HuH-7.5 (cell line): ENCODE measurements around the gene GIGYF1.
"Not testable (repeated sequence)": the region's sequence is repeated elsewhere in the genome, so short reads cannot be mapped to it uniquely, and the experiment has no call there.

ENCODE experiments used
- DNase-seq: peaks from one replicate; pipeline ENCODE4 v3.0.0; 2011; ENCODE audit warnings: low spot score

GIGYF1 gene

DNA sequence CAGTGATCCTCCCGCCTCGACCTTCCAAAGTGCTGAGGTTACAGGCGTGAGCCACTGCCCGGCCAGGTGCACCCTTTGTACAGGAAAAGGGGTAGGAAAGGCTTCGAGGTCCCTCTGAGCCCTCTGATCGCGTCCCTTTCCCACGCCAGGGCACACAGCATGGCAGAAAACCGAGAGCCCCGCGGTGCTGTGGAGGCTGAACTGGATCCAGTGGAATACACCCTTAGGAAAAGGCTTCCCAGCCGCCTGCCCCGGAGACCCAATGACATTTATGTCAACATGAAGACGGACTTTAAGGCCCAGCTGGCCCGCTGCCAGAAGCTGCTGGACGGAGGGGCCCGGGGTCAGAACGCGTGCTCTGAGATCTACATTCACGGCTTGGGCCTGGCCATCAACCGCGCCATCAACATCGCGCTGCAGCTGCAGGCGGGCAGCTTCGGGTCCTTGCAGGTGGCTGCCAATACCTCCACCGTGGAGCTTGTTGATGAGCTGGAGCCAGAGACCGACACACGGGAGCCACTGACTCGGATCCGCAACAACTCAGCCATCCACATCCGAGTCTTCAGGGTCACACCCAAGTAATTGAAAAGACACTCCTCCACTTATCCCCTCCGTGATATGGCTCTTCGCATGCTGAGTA lies 12.7 kb upstream of the GIGYF1 start:
- DNase-seq, result no peak

DNA sequence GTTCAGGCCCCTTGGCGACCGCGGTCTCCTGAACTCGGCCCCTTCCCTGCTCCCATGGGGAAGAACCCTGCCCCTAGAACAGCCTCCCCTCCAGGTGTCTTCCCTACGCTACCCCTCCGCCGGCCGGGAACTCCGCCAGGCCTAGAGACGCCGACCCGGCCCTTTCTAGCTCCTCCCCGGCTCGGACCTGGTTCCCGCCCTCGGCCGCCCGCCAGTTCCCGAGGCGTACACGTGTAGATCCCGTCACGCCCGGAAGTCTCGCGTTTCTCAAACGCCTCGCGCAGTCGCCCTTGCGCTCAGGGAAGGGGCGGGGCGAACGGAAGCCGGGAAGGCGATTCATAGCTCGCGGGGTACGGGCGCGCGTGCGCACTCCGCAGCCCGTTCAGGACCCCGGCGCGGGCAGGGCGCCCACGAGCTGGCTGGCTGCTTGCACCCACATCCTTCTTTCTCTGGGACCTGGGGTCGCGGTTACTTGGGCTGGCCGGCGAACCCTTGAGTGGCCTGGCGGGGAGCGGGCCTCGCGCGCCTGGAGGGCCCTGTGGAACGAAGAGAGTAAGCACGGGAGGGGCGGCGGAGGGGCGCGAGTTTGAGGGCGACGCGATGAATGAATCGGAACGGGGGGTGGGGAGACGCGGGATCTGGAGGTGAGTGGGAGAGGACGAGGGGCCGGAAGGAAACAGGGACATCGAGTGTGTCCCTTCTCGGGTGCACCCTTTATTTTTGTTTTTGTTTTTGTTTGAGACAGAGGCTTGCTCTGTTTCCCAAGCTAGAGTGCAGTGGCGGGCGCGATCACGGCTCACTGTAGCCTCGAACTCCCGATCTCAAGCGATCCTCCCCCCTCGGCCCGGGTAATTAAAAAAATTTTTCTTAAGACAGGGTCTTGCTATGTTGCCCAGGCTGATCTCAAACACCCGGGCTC lies 12.0 kb upstream of the GIGYF1 start, which contains the start of gene POP7:
TSS of gene POP7 (plus strand) at position 369 of the 919 bp plus-strand sequence. CDS start 710 bp downstream, outside the sequence.
- peak; percentile 88 for DNase-seq

DNA sequence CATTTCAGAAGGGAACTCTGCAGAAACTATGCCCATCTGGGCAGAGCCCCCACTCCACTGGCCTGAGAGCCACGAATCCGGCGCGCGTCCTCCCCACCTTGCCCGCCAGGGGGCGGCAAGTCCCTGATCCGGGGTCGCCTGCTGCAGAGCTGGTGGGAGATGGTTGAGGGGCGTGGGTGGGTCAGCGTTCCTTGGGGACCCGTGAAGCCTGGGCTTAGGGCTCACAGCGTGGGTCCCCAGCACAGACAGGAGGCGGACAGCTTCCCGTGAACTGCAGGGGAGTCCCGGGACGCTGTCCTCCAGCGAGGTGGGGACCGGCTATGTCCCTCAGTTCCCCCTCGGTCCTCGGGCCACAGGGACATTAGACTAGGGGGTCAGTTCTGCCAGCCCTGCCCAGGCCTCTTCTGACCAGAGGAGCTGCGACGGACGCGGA lies 11.3 kb upstream of the GIGYF1 start:
- peak; percentile 89 for DNase-seq

DNA sequence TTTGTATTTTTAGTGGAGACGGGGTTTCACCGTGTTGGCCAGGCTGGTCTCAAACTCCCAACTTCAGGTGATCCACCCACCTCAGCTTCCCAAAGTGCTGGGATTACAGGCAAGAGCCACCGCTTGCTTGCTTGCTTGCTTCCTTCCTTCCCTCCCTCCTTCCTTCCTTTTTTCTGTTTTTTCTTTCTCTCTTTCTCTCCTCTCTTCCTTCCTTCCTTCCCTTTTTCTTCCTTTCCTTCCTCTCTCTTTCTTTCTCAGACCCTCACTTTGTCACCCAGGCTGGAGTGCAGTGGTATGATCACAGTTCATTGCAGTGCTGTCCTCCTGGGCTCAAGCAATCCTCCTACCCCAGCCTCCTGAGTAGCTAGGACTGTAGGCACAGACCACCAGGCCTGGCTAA lies 7.0 kb upstream of the GIGYF1 start:
- DNase-seq, result not testable (repeated sequence)

DNA sequence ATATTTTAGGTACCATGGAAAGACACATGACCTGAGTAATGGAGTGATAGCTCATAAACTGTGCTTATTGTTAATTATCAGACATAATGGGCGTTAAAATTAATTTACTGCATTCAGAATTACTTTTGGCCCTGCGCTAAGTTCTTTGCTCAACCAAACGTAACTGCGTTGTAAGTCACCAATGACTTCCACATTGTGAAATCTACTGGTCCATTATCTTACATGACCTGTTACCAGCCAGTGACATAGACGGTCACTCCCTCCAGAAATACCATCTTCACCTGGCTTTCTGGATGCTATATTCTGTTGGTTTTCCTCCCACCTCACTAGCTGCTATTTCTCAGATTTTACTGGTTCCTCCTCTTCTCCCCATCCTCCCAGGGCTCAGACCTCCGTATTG lies 5.0 kb upstream of the GIGYF1 start:
- no peak for DNase-seq

DNA sequence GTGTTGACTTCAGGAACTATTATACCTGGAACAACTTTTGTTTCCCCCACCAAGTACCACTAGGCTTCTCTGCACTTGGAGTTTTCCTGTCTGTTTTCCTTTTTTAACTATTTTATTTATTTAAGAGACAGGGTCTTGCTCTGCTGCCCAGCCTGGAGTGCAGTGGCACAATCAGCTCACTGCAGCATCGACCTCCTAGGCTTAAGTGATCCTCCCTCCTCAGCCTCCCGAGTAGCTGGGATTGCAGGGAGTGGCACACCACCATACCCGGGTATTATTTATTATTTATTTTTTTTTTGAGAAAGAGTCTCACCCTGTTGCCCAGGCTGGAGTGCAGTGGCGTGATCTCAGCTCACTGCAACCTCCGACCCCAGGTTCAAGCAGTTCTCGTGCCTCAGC lies 2.1 kb upstream of the GIGYF1 start:
- DNase-seq, result no peak

DNA sequence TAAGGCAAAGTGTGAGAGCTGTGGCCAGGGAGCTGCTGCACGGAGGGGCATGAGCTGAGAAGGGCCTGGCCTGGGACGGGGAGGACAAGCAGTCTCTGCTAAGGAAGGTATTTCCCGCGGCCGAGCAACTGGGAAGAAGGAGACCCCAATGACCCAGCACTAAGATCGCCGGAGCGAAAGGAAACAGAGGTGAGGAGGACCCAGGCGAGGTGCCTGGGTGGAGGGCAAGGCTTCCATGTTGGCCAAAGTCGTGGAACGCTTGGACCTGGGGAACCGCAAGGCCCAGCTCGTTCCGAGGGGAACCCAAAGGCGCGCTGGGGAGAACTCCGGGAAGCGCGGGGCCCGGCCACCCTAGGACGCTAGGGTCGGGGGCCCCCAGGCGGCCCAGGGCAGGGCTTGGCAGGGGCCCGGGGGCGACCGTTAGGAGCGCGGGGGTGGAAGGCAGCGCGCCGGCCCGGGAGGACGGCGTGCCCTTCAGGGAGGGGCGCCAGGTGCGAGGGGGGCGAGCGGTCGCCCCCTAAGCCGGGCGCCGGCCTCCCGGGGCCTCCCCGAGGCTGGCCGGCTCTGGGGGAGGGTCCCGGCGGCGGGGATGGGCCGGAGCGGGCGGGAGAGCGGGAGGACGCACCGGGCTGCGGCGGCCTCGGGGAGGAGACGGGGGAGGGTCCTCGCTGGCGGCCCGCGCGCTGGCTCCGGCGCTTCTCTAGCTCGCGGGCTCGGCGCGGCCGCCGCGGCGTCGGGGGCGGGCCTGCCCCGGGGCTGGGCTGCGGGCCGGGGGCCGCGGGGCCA lies 545 bp downstream of the GIGYF1 start:
- DNase-seq, result no peak

DNA sequence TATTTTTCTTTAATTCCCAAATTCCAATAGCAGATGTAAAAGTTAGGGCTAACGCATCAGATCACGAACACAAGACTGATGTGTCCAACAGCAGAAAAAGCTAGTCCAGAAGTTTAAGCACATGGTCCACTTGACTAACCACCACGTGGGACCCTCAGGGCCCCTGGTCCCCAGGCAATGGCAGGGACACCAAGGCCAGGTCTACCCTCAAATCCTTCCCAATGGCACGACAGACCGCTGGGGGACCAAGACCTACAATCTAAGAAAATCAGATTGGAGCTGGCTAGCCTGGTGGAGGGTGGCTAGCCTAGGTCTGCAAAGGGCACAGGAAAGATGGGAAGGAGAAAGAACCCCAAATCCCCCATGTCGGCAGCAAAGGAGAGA lies 1.5 kb downstream of the GIGYF1 start:
- DNase-seq, result no peak

DNA sequence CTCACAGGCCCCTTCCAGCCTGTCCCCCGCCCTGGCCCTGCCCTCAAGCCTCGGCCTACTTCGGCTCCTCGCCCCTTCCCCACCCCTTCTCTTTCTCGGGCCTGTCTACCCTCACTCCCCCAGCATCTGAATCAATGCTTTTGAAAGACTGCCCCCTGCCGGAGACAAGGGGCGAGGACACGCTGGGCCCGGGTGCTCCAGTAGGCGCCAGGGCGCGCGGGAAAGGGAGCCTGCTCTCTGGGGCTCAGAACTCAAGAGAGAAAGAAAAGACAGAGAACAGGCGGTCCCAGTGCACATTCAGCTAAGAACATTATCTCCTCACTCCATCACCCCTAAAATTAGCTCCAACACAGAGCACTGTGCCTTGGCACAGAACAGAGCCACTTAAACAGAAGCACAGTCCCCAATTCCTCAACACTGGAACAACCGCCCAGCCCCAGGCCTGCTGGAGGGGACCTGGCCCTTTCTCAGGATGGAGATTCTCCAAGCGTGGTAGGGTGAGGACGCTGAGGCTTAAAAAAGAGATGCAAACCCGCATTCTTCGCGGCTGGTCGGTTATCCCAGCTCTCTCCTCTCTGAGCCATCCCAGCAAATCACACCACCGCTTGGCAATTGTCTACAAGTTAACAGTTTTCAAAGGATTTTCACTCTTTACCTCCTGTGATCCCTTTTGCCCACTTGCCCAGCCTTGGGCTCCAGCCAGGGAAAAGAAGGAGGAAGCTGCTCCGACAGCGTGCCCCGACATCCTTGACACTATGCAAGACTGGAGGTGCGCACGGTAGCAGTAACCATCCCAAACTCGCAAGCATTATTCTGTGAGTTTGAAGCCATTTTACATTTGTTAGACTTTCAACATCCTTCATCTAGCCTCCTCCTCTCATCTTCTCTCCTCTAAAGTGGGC lies 2.1 kb downstream of the GIGYF1 start:
- peak; percentile 99 for DNase-seq

DNA sequence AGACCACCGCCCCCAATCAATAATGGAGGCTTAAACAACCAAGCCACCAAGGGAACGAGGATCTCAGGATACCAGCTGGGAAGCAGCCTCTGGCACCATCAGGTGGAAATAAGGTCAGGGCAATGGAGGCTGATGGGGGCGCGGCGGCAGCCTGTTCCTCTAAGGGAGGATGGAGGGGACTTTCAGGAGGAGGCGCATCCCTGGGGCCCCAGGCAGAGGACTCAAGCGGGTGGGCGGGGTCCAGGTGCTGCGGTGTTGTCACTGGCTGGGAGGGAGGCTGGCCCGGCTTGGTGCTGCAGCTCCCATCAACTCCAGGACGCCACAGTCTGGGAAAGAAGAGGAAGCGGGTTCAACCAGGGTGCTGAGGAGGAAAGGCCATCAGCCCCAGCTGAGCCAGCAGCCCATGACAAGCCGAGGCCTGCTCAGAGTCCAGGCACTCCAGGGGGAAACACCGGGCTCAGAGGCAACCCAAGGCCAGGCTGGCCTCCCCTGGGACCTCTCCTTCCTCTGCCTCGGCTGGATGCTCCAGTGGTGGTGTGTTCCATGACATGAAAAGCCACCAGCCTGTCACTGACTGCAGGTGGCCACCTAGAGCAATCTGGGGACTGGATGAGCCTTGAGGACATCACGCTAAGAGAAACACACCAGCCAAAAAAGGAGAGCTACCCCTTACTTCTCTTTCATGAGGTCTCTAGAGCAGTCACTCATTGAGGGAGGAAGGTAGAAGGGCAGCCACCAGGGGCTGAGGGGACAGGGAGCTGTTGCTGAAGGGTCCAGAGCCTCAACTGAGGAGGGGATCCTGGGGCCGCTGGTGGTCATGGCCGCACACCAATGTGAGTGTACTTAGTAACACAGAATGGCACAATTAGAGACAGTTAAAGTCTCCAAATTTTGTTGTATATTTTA lies 4.6 kb downstream of the GIGYF1 start:
- DNase-seq, result no peak

DNA sequence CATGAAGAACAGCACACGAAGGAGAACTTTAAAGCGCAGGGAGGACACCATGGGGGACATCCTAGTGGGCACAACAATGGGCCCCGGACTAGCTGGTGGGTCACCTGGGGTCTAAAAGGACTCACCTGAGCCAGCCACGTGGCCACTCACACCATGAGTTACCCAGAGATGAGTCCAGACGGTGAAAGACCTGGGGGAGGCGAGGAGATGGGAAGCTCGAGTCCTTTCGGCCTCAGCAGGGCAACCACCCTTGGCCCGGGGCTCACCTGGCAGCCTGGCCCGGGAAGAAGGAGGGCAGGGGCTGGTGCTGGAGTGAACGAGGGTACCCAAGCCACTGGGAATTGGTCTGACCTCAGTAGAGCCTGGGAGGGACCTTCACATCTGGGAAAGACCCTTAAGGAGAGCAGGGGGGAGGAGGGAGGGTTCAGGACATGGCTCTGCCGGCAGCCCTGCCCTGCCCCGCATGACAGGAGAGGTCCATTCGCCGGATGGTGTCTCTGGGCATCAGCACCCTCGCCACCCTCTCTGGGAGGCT lies 5.7 kb downstream of the GIGYF1 start:
- DNase-seq, result no peak

DNA sequence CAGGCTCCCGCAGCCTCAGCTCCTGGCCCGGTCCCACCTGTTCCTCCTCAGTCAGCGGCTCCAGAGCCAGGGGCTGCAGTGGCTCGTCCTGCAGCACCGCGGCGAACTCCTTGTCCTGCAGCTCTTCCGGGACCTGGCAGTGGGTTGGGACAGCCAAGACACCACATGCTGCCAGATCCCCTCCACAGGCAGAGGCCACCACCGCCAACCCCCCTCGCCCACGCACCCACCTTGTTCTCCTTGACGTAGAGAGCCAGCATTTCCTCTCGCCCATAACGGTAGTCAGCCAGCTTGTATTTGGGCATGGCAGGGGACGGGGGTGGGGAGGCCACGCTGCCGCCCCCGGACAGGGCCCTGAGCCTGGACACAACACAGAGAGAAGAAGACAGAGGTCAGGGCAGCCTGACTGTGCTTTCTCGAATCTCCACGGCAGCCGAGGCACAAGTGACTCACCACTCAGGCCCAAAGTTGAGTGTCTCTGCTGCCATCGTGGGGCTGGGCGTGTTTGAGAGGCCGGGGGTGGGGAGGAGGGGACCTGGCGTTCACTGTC lies 6.2 kb downstream of the GIGYF1 start:
- no peak for DNase-seq

DNA sequence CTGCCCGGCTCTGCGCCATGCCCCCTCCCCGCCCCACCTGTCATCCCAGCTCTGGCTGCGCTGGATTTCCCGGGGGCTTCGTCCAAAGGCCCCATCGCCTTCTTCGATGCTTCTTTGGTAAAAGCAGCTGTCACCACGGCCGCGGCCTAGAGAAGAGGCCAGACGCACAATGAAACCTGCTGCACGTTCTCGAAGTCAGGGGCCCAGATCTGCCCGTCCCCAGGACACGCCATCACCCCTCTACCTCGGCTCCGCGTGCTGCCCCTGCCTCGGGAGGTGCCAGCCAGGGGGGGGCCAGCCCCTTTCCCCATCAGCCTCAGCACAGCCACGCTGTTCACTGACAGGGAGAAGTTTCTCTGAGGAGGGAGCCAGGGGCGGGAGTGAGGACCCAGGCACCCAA lies 6.8 kb downstream of the GIGYF1 start:
- DNase-seq, result no peak

DNA sequence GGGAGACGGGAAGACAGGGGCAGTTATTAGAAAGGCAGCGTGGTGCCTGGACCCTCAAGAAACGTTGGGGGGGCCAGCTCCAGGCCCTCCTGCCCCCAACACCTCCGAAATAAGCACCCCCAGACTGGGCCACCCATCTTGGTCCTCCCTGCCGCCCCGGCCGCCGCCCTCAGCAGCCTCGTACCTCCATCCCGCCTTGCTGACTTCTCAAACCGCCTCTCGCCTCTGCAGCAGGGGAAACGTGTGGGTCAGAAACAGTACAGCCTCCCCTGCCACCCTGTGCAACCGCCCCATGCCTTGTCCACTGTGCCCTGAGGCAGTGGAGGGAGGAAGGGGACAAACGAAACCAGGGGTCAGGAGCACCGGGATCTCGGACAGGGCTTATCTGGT lies 7.2 kb downstream of the GIGYF1 start:
- DNase-seq, result no peak

DNA sequence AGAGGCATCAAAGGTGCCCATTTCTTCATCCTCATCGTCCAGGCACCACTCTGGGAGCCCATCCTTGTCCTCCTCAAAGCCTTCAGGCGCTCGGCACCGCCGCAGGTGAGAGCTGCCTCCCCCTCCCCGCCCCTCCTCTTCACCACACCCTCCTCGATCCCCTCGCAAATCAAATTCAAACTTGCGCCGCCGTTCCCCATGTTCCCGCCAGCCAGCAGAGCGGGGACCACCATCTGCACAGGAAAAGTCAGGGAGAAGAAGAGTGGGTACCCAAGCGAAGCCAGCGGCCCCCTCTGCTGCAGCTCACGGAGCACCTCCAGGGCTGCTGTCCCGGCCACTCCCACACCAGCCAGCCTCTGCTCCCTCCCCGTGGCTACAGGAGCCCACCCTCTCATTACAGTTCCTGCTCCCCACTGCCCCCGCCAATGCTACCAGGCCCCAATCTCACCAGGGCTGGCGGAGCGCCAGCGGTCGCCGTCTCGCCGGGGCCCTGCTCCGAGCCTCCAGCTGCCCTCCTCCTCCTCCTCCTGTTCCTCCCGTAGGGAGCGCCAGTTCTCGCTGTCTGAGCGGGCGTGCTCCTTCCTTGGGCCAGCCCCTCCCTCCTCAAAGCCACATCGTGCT lies 7.7 kb downstream of the GIGYF1 start:
- no peak for DNase-seq

DNA sequence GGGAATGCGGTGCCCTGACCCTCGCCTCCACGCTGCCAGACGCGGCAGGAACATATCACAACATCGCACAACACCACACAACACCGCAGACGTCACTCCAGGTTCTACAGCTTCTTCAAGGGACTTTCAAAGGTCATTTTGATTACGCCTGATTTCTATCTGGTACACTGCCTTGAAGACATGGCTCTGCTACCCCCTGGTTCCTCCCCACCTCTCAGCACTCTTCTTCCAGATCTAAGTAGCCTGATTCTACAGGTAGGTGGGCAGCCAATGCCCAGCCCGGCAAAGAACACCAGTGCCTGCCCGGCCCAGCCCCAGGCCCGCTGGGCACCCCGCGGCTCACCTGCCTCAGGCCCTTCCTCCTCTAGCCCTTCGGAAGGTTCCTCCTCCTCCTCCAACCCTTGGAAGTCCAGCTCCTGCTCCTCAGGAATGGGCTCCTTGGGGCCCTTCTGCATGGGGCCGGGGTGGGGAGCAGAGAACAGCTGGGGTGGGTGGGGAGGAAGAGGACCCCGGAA lies 8.4 kb downstream of the GIGYF1 start:
- DNase-seq, result no peak

DNA sequence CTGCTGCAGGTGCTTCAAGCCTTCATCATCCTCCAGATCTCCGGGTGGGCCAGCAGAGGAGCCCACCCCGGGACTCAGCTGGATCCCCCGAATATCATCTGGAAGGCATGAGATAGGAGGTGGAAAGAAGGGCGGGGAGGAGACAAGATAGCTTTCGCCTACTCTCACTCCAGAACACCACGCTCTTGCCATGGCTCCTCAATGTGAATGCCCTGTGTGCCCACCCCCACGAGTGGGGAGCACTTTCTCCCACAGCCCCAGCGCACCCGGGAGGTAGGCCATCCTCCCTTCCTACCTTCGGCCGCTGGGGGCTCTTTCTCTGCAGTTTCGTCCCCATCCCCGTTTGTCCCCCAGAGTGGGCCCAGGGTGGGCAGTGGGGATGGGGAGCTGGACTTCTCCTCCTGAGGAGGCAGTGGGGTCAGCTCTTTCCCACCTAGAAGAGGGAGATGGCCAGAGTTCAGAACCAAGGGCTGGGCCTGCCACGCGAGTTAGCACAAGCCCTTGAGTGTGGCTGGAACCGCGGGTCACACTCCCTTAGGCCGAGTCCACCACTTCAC lies 8.9 kb downstream of the GIGYF1 start:
- DNase-seq, result no peak

DNA sequence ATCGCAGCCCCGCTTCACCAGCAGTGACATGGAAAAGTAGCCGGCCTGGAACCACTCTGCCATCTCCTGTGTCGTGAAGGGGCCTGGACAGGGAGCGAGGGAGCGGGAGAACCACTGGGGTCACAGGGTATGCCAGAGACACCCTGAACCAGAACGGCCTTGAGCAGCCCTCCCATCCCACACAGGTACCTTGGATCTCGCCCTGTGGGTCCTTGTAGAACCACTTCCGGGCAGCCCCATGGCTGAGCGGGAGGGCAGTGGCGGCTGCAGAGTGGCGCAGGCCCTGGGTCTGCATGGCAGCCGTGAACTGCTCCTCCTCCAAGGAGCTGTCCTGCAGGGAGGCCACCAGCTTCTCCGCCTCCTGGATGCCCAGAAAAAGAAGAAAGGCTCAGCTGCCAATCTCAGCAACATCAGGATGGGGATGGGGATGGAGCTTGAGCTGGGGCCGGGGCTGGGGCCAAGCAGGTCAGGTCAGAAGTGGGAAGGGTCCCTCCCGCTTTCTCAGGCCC lies 9.5 kb downstream of the GIGYF1 start:
- no peak for DNase-seq
